Activated effector memory CD4-positive, alpha-beta T cell treated with Interleukin-2 at 50 U/mL for 16 hours (primary cell): ENCODE results near the gene SLC26A3.

Source experiments
- DNase-seq: peaks from one replicate; pipeline ENCODE4 v3.0.0-alpha.2; 2020

SLC26A3 gene

GRCh38 chr7:107815254-107815882 is 12.3 kb upstream of the SLC26A3 start:
- DNase-seq, result no peak

GRCh38 chr7:107813524-107813923 is 10.5 kb upstream of the SLC26A3 start:
- no peak for DNase-seq

GRCh38 chr7:107811934-107812333 is 8.9 kb upstream of the SLC26A3 start:
- DNase-seq, result no peak

GRCh38 chr7:107810626-107811025 is 7.6 kb upstream of the SLC26A3 start:
- no peak for DNase-seq

- no peak for DNase-seq
Observed at GRCh38 chr7:107809179-107809578, 6.2 kb upstream of the SLC26A3 start.

GRCh38 chr7:107799647-107800264 is 3.3 kb downstream of the SLC26A3 start:
- DNase-seq, result no peak

- DNase-seq, result no peak
Observed at GRCh38 chr7:107792364-107792763, 10.7 kb downstream of the SLC26A3 start.

GRCh38 chr7:107789647-107790046 is 13.4 kb downstream of the SLC26A3 start:
- no peak for DNase-seq

- DNase-seq, result no peak
Observed at GRCh38 chr7:107788662-107789061, 14.4 kb downstream of the SLC26A3 start.

- DNase-seq, result no peak
Observed at GRCh38 chr7:107788216-107788615, 14.8 kb downstream of the SLC26A3 start.

- no peak for DNase-seq
Observed at GRCh38 chr7:107785926-107786325, 17.1 kb downstream of the SLC26A3 start.

- no peak for DNase-seq
Observed at GRCh38 chr7:107785170-107785569, 17.9 kb downstream of the SLC26A3 start.

- DNase-seq, result no peak
Observed at GRCh38 chr7:107783648-107784047, 19.4 kb downstream of the SLC26A3 start.

- DNase-seq, result no peak
Observed at GRCh38 chr7:107782374-107782773, 20.6 kb downstream of the SLC26A3 start.

GRCh38 chr7:107779647-107780099 is 23.4 kb downstream of the SLC26A3 start:
- DNase-seq, result no peak

- DNase-seq, result no peak
Observed at GRCh38 chr7:107778283-107778682, 24.7 kb downstream of the SLC26A3 start.

- DNase-seq, result no peak
Observed at GRCh38 chr7:107777702-107778101, 25.3 kb downstream of the SLC26A3 start.

- DNase-seq, result no peak
Observed at GRCh38 chr7:107773027-107773426, 30.0 kb downstream of the SLC26A3 start.

- no peak for DNase-seq
Observed at GRCh38 chr7:107768263-107768662, 34.8 kb downstream of the SLC26A3 start.

- DNase-seq, result no peak
Observed at GRCh38 chr7:107767391-107767790, 35.6 kb downstream of the SLC26A3 start.

GRCh38 chr7:107758667-107759066 is 44.4 kb downstream of the SLC26A3 start:
- no peak for DNase-seq

GRCh38 chr7:107754642-107755041 is 48.4 kb downstream of the SLC26A3 start:
- DNase-seq, result no peak

GRCh38 chr7:107751113-107751512 is 51.9 kb downstream of the SLC26A3 start:
- no peak for DNase-seq

- no peak for DNase-seq
Observed at GRCh38 chr7:107746006-107746405, 57.0 kb downstream of the SLC26A3 start.

GRCh38 chr7:107744345-107744750 is 58.7 kb downstream of the SLC26A3 start:
- DNase-seq, result no peak
